ENCODE data around the gene NR6A1.

DNA sequence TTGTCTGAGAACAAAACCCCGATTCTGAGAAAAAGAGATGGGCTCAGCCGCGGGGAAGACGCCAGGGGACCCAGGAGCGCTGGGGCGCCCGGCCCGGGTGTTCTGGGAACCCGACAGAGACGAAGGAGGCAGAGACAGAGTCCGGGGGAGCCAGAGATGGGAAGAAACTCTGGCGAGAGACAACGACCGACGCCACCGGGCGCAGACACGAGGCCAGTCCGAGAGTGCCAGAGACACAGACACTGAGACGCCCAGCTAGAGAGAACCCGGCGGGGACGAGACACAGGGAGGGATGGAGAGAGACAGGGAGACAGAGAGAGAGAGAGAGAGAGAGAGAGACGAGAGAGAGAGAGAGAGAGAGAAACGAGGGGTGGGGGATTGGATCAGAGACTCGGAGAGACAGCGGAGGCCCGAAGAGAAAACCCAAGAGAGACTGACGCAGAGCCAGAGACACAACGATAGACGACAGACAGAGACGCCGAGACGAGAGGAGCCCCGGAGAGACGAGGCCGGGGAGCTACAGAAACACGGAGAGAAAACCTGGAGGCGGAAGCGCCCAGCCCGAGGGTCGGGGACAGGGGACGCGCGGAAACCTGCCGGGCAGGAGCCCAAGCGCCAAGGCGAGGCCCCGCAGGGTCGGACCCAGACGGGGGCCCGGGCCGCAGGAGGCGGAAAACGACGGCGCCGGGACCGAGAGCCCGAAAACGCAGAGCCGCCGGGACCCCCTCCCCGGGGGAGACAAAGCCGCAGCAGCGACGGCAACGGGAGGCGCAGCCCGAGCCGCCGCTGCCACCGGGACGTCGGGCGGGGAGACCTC lies 267.2 kb downstream of the NR6A1 start:
- TF ChIP-seq, protein P1, sequence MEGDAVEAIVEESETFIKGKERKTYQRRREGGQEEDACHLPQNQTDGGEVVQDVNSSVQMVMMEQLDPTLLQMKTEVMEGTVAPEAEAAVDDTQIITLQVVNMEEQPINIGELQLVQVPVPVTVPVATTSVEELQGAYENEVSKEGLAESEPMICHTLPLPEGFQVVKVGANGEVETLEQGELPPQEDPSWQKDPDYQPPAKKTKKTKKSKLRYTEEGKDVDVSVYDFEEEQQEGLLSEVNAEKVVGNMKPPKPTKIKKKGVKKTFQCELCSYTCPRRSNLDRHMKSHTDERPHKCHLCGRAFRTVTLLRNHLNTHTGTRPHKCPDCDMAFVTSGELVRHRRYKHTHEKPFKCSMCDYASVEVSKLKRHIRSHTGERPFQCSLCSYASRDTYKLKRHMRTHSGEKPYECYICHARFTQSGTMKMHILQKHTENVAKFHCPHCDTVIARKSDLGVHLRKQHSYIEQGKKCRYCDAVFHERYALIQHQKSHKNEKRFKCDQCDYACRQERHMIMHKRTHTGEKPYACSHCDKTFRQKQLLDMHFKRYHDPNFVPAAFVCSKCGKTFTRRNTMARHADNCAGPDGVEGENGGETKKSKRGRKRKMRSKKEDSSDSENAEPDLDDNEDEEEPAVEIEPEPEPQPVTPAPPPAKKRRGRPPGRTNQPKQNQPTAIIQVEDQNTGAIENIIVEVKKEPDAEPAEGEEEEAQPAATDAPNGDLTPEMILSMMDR (IDR thresholded peaks at IDR 0.05), result no peak
- TF ChIP-seq EP300 (IDR thresholded peaks at IDR 0.05; ENCODE audit: low read depth), result no peak
- no peak for TF ChIP-seq POLR2A (IDR thresholded peaks at IDR 0.05)
- no peak for TF ChIP-seq POLR2AphosphoS5 (IDR thresholded peaks at IDR 0.05)
